ENCODE measurements around the gene SPEM3. TPM values are rescaled to one million over a fixed set of nuclear protein-coding genes. Genes with fewer than 3 reads are reported as not detected.

The SPEM3 gene
- total and polyA plus RNA-seq, 4 donors = not detected

DNA sequence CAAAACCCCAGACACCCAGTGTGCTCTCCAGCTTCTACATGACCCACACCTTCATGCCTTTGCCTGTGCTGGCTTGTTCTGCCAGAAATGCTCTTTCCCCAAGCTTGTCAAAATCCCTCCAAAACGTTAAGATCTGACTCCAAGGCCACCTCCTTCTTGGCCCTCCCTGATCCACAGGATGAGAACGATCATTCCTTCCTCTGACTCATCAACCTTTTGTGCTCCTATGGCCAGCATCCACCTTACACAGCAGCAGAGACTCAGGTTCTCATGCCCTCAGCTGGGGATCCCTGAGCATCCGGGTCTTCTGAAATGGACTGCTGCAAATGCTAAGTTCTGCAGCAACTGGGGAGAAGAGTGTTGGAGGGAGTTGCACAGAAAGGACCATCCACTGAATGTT, 47.8 kb downstream of the SPEM3 start:
- Histone ChIP-seq H3K27me3 (ENCODE audit: control insufficient read depth in 4 of 4, insufficient read depth in 4 of 4, low read length in 3 of 4) (no peaks in the 10 kb centered on the region), H3K4me3 (ENCODE audit: low read depth in 1 of 3, low read length in 3 of 3) (no peak overlapping the region), H3K27ac (ENCODE audit: low read depth in 1 of 2, low read length in 2 of 2) (no peak overlapping the region), H3K9me3 (ENCODE audit: control insufficient read depth in 4 of 4, low read length in 3 of 4) (no peaks in the 10 kb centered on the region), H3K4me1 (ENCODE audit: control insufficient read depth in 4 of 4, insufficient read depth in 4 of 4, low read length in 3 of 4) (peaks cover 13 to 53% (median 37%) of the 10 kb centered on the region in 4 donors), H3K36me3 (ENCODE audit: control insufficient read depth in 4 of 4, insufficient read depth in 3 of 4, low read depth in 1 of 4, low read length in 3 of 4) (no peaks in the 10 kb centered on the region), H3K9ac (ENCODE audit: low read depth in 1 of 2, low read length in 2 of 2) (no peak overlapping the region)
- no peak for DNase-seq (ENCODE audit: low spot score)
- no peak for TF ChIP-seq FOXA2 (IDR thresholded peaks at IDR 0.05)
- TF ChIP-seq EGR1 (IDR thresholded peaks at IDR 0.05; ENCODE audit: low read depth in 2 of 2) = no peak
- TF ChIP-seq, protein P1, sequence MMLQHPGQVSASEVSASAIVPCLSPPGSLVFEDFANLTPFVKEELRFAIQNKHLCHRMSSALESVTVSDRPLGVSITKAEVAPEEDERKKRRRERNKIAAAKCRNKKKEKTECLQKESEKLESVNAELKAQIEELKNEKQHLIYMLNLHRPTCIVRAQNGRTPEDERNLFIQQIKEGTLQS (IDR thresholded peaks at IDR 0.05) = no peak
- no peak for TF ChIP-seq HNF4G (IDR thresholded peaks at IDR 0.05)
- TF ChIP-seq, protein P2, sequence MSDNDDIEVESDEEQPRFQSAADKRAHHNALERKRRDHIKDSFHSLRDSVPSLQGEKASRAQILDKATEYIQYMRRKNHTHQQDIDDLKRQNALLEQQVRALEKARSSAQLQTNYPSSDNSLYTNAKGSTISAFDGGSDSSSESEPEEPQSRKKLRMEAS (IDR thresholded peaks at IDR 0.05) = no peak
- TF ChIP-seq FOXA1 (IDR thresholded peaks at IDR 0.05) = no peak
- TF ChIP-seq RXRA (IDR thresholded peaks at IDR 0.05) = no peak
- TF ChIP-seq RAD21 (IDR thresholded peaks at IDR 0.05) = no peak
- 54% methylated on average over 3 of the region's 3 CpGs for WGBS

DNA sequence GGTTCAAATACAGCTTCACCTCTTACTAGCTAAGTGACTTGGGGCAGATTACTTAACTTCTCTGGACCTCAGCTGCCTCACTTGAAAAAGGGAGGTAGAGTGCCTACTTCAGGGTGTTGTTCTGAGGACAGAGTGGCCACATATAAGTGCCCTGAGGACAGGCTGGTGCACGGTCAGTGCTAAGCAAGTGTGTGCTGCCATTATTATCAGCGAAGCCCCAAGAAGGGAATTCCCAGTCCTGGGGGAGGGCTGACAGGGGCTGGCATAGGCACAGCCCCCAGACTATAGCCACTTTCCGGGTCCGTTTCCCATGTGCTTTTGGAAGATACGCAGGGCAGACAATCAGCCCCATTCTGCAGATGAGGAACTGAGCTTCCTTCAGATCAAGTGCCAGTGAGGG, 48.3 kb downstream of the SPEM3 start:
- Histone ChIP-seq H3K27me3 (ENCODE audit: control insufficient read depth in 4 of 4, insufficient read depth in 4 of 4, low read length in 3 of 4) (no peaks in the 10 kb centered on the region), H3K9ac (ENCODE audit: low read depth in 1 of 2, low read length in 2 of 2) (no peak overlapping the region), H3K4me1 (ENCODE audit: control insufficient read depth in 4 of 4, insufficient read depth in 4 of 4, low read length in 3 of 4) (peaks cover 13 to 53% (median 37%) of the 10 kb centered on the region in 4 donors), H3K4me3 (ENCODE audit: low read depth in 1 of 3, low read length in 3 of 3) (no peak overlapping the region), H3K36me3 (ENCODE audit: control insufficient read depth in 4 of 4, insufficient read depth in 3 of 4, low read depth in 1 of 4, low read length in 3 of 4) (no peaks in the 10 kb centered on the region), H3K9me3 (ENCODE audit: control insufficient read depth in 4 of 4, low read length in 3 of 4) (no peaks in the 10 kb centered on the region), H3K27ac (ENCODE audit: low read depth in 1 of 2, low read length in 2 of 2) (peak overlapping the region; percentile 96 to 97)
- 93% methylated on average over 5 of the region's 5 CpGs for WGBS
- TF ChIP-seq HNF4G (IDR thresholded peaks at IDR 0.05) = no peak
- TF ChIP-seq GABPA (IDR thresholded peaks at IDR 0.05 in 1 of 2, conservative IDR thresholded peaks at IDR 0.05 in 1 of 2) = no peak
- no peak for DNase-seq (ENCODE audit: low spot score)

DNA sequence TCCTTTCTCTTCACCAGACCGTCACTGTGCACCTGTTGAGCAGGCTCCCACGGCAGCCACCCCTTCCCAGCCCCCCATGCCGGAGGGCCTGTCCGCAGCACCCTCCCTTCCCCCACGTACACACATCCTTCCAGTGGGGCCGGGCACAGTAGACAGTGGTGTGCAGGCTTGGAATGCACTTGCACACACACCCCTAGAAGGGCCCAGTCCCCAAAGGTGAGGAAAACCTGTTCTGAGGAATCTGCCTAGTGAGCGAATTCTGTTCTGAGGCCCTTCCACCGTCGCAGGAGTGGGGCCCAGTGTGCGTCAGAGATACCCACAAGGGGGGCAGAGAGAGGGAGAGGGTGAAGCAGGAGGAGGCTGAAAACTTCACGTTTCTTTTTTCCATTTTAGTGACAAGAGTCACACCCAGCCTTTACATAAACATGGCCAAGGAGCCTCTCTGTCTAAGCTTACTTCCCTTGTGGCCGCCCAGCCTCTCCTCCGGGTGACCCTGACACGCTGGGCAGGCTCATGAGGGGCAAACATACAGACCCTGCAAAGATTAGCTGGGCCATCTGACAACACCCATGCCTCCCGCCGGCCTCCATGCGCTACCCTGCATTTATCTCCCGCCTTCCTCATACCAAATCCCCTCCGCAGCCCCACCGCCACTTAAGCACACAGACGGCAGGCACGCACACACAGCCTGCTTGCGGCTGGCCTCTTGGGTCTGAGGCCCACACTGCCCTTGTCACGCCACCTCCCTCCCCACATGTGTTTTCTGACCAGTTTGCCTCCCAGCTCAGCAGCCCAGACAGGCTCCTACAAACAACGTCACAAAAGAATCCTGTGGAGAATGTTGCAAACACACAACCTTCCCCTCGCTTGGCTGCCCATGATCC, 49.0 kb downstream of the SPEM3 start:
- Histone ChIP-seq H3K9me3 (ENCODE audit: control insufficient read depth in 4 of 4, low read length in 3 of 4) (no peaks in the 10 kb centered on the region), H3K4me1 (ENCODE audit: control insufficient read depth in 4 of 4, insufficient read depth in 4 of 4, low read length in 3 of 4) (peaks cover 13 to 53% (median 37%) of the 10 kb centered on the region in 4 donors), H3K9ac (ENCODE audit: low read depth in 1 of 2, low read length in 2 of 2) (peak overlapping the region in 1 of 2 donors; percentile 12), H3K36me3 (ENCODE audit: control insufficient read depth in 4 of 4, insufficient read depth in 3 of 4, low read depth in 1 of 4, low read length in 3 of 4) (no peaks in the 10 kb centered on the region), H3K27me3 (ENCODE audit: control insufficient read depth in 4 of 4, insufficient read depth in 4 of 4, low read length in 3 of 4) (no peaks in the 10 kb centered on the region), H3K4me3 (ENCODE audit: low read depth in 1 of 3, low read length in 3 of 3) (peak overlapping the region in 2 of 3 donors; percentile 63 to 96), H3K27ac (ENCODE audit: low read depth in 1 of 2, low read length in 2 of 2) (peak overlapping the region; percentile 96 to 97)
- DNase-seq (ENCODE audit: low spot score) = peak; percentile 50
- WGBS = 64% methylated on average over 26 of the region's 26 CpGs
- TF ChIP-seq TAF1 (conservative IDR thresholded peaks at IDR 0.05) = no peak
- TF ChIP-seq, protein P3, sequence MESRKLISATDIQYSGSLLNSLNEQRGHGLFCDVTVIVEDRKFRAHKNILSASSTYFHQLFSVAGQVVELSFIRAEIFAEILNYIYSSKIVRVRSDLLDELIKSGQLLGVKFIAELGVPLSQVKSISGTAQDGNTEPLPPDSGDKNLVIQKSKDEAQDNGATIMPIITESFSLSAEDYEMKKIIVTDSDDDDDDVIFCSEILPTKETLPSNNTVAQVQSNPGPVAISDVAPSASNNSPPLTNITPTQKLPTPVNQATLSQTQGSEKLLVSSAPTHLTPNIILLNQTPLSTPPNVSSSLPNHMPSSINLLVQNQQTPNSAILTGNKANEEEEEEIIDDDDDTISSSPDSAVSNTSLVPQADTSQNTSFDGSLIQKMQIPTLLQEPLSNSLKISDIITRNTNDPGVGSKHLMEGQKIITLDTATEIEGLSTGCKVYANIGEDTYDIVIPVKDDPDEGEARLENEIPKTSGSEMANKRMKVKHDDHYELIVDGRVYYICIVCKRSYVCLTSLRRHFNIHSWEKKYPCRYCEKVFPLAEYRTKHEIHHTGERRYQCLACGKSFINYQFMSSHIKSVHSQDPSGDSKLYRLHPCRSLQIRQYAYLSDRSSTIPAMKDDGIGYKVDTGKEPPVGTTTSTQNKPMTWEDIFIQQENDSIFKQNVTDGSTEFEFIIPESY (IDR thresholded peaks at IDR 0.05) = no peak
- no peak for TF ChIP-seq HNF4G (IDR thresholded peaks at IDR 0.05)
- no peak for TF ChIP-seq JUND (IDR thresholded peaks at IDR 0.05)
- no peak for TF ChIP-seq YY1 (IDR thresholded peaks at IDR 0.05)
- TF ChIP-seq EGR1 (IDR thresholded peaks at IDR 0.05; ENCODE audit: low read depth in 2 of 2) = no peak
